ENCODE data around the gene NAMPT.

NAMPT gene

DNA sequence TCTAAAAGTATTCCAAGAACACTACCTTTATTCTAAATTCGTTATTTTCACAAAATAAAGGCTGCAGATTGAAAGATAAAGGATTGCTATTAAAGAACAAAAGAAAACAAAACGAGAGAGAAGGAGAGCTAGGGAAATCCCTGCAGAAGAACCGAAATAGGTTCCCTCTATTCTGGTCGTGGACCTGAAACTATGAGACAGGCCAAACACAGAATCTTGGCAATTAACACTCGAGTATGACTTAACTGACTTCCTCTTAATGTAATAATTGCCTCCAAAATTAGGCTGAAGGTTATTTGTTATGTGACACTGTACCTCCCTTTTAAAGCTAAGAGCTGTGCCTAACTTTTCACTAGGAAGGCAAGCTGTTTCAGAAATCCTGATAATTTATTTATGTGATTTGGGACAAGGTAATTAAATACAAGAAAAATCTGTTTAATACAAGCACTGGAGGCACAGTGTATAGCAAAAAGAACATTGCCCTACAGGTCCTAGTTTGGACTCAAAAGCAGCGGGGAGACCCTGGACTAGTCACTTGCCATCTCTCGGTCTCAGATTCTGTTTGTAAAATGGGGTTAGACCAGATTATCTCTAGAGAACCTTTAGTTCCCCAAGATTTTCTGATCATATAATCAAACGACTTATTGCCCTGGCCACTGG is 11.6 kb downstream of the NAMPT start:
- DNase-seq (ENCODE audit: low spot score) = no peak

DNA sequence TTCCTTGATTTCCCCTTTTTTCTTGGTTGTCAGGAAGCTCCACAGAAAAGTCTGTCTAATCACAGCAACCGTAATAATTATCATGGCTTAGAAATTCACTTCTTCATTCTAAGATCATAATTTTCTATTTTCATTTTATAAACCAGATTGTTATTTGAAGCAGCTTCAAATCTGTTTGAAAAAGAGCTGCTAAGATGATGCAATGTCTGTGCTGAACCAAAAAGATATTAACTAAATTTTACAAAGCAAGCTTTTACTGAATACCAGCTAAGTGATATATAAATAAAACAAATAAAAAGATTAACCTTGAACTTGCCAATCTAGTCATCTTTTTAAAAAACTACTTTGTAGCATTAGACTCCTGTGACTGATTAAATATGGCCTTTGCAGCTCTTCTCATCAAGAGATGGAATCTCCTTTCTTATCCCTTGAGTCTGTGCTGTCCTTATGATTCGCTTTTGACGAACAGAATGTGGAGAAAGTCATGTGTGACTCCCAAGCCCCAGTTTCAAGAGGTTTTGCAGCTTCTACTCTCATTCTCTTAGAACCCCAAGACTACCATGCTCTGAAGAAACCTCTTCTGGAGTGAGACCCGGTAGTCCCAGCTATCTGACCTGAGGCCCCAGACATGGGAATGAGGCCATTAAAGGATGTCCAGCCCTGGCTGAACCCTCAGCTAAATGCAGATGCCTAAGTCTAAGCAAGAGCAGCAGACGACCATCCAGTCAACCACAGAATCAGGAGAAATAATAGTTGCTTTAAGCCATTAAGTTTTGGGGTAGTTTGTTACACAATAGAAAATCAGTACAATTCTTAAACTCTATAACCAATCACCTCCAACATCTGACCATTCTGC is 14.4 kb downstream of the NAMPT start:
- no peak for DNase-seq (ENCODE audit: low spot score)

DNA sequence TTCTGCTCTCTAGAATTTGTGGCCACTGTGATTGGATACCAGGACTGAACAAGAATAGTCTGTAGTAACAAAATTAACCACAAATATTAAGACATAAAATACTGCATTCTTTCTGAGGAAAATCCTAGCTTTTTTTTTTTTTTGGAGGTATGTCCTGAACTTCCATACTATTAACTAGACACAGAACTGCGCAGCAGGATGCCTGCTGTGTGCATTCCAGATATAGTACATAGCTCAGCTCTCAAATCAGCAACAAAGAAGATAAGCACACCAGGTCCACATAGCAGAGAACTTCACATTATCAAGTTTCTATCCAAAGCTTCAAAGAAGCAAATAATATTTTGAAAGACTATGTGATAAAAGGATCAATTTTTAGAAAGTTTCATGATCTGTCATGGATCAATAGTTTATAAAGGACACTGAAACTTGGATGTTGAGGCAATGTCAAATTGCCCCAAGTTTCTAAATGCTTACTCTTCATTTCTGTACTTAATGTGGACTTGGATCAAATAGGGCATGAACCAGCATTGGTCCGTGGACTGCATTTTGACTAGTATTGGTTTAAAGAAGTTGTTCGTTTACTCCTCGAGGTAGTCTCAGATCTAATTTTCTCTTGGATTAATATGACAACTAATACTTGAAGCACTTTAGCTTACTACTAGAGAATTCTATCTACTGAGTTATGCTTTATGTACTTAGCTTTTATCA is 15.4 kb downstream of the NAMPT start:
- DNase-seq (ENCODE audit: low spot score) = no peak

DNA sequence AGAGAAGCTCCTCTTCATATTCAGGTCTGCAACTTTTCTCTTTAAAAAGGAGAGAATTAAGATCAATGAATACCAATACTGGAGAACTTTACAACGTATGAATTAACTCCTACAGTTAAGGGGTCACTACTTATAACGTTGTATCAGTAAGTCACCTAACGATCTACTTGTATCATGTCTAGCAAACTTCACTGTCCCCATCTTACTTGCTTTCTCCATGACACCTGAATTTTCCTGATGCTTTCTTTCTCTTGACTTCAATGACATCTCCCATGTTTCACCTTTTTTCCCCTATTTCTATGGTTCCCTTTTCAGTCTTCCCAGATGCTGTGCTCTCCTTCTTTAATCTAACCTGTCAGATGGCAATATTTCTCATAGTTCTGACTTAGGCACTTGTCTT is 19.6 kb downstream of the NAMPT start:
- DNase-seq (ENCODE audit: low spot score) = no peak

DNA sequence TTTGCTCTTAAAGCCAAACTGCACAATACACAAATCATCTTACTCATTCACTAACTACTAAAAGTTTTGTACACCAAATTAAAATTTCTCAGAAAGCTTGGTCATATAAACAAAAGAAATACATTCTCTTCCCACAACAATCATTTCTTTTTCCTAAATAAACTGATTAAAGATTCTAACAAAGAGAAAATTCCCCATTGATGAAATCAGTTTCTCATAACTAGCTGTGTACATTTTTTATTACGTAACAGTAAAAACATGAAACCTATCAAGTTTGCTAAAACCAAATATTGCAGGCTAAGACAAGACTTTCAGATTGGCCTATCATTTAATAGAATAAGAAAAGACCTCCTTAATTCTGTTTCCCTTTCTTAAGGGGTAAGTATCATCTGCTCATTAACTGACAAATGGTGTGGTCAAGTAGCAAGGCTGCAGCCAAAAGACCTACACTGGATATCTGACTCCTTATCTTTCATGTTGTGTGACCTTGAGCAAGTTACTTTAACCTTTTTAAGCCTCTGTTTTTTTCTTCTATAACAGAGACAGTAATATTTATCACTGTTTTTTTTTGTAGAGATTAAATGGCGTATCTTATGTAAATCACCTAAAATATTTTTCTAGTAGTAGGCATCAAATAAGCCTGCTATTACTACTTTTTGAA is 22.4 kb downstream of the NAMPT start:
- DNase-seq (ENCODE audit: low spot score) = no peak

DNA sequence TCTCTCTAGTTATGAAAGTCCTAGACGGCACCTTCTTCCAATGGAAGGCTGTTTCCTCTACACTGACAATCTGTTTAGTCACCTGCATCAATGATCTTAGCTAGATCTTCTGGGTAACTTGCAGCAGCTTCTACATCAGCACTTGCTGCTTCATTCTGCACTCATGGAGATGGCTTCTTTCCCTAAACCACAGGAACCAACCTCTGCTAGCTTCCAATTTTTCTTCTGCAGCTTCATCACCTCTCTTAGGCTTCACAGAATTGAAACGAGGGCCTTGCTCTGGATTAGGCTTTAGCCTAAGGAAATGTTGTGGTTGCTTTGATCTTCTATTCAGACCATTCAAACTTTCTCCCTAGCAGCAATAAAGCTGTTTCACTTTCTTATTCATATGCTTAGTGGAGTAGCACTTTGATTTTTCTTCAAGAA is 24.6 kb downstream of the NAMPT start:
- DNase-seq (ENCODE audit: low spot score) = no peak

DNA sequence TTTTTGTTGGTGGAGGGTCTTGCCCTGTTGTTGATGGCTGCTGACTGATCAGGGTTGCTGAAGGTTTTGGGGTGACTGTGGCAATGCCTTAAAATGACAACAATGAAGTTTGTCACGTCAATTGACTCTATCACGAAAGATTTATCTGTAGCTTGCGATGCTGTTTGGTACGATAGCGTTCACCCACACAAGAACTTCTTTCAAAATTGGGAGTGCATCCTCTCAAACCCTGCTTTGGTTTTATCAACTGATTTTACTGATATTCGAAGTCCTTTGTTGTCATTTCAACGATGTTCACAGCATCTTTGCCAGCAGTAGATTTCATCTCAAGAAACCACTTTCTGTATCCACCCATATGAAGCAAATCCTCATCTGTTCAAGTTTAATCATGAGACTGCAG is 26.0 kb downstream of the NAMPT start:
- no peak for DNase-seq (ENCODE audit: low spot score)

DNA sequence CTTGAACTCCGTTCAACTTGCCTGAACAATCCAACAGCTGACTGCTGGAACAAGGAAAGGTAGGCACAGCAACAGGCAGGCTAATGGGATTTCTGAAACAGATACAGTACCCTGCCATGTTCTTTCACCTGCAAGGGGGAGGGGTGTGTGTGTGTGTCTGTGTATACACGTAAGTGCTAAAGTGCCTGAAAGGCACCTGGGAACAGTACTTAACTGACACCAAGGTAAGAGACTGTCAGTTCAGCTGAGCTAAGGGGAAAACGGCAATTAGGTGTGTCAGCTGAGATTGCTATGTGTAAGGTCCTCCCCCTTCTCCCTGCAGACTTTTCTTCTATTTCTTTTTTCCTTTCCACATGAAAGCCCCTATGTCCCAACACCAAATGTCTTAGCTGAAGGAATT is 27.0 kb downstream of the NAMPT start:
- no peak for DNase-seq (ENCODE audit: low spot score)

DNA sequence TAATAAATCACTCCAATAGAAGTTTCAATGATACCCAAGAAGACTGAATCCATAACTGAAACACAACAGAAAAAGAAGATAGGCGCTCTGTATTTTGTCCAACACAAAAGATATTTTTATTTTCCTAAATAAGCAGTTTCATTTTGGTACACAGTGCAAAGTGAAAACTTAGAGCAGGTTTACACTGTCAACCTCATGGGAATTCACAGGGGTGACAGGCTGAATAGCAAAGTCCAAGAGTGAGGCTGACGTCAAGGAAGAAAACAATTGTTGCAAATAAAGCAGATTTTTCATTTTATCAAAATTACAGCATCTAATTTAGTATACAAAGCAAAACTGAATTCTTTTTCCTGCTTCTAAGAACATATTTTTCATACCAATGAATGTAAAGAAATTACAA is 28.6 kb downstream of the NAMPT start:
- DNase-seq (ENCODE audit: low spot score) = no peak

DNA sequence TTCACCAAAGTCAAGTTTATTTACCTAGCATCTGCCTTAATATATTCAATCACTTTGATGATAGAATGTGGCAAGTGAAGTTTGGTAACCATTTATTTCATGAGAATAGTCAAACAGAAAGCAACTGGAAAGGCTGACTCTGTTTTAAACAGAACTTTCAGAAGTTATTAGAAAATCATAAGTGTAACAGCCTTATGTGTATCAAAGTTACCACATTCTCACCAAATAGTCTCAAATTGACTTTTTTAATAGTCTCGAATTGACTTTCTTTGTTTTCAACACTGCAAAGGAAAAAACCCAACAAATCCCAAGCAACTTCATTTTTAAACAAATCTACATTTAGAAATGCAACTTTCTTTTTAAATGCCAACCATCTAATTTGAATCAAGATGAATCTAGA is 29.5 kb downstream of the NAMPT start:
- DNase-seq (ENCODE audit: low spot score) = no peak

DNA sequence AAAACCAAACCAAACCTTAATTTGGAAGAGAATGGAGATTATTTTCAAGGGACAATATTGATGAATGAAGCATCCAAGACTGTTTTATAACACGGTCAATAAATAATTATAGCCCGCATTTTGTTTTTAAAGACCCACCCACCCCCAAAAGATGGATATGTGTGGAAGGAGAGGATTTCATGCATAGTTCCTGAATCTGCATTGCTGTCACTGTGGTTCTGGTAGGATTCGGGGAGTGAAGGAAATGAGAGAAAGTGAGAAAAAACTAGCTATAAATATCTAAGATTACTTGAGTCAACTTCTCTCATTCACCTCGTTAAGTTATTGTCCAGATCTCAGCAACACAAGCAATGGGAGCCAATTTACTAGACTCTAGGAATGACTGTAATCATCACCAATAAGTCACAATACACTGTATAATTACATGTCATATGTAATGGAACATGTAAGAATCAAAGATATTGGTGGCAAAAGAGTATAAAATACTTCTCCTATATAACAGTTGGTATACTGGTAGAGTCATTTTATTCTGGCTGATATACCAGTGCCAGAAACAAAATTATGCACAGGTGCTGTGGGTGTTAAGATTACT is 30.2 kb downstream of the NAMPT start:
- no peak for DNase-seq (ENCODE audit: low spot score)

DNA sequence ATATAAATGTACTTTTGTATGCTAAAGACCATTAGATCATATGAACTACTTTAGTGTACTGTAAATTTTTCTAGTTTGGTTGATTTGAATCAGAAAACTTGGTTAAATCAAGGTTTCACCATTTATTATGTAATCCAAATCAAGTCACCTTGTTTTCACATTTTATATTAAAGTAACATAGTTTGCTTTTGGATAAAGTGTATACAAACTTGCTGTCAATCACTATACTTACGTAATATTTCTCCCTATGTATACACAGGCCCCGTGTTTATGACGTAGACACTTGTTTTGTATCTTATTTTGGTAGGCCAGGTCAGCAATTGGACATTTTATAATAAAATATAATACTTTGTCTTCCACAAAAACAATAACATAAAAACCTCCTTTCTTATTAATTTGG is 32.2 kb downstream of the NAMPT start:
- no peak for DNase-seq (ENCODE audit: low spot score)

DNA sequence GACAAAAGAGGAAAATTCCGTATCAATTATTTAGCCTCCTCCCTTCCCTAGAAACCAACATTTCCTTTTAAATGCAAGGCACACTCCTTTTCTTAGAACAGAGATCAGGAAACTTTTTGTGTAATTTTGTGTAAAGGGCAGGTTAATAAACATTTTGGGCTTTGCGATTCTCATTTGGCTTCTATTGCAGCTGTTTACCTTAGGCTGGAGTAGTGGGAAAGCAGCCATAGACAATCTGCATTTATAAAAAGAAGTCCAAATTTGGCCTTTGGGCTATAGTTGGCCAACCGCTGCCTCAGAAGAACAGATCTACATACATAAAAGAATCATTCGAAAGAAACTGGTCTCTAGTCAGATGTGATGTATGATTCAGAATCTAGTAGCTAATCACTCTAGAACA is 35.3 kb downstream of the NAMPT start:
- DNase-seq (ENCODE audit: low spot score) = no peak

DNA sequence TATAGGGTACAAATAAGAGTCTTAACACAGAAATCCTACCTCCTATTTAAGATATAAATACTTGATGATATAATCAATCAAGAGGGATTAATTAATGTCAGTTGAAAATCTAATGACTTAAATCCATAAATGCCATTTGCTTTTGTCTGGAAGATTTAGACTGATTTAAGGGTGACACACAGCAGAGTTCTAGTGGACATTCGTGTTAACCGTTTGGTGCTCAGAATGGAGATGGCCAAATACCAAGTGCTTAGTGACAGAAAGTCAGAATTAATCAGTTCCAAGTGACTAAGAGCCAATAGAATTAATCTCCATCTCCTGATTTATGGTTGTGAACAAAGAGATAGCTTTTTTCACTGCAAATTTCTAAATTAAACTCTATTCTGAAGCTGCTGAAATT is 36.2 kb downstream of the NAMPT start:
- no peak for DNase-seq (ENCODE audit: low spot score)

DNA sequence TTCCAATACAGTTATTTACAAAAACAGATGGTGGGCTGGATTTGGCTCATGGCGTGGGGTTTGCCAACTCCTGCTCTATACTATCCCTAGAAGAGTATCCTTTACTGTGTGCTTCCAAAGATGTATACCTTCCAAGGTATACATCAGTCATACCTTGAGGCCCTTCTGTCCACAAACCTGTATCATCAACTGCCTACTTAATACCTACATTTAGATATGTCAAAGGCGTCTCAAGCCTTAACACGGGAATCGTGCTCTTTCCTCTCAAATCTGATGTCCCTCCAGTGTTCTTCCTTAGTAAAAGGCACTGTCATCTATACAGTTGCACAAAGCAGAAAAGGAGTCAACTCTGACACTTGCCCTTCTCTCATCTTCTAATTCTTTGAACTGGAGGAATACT is 36.9 kb downstream of the NAMPT start:
- no peak for DNase-seq (ENCODE audit: low spot score)

DNA sequence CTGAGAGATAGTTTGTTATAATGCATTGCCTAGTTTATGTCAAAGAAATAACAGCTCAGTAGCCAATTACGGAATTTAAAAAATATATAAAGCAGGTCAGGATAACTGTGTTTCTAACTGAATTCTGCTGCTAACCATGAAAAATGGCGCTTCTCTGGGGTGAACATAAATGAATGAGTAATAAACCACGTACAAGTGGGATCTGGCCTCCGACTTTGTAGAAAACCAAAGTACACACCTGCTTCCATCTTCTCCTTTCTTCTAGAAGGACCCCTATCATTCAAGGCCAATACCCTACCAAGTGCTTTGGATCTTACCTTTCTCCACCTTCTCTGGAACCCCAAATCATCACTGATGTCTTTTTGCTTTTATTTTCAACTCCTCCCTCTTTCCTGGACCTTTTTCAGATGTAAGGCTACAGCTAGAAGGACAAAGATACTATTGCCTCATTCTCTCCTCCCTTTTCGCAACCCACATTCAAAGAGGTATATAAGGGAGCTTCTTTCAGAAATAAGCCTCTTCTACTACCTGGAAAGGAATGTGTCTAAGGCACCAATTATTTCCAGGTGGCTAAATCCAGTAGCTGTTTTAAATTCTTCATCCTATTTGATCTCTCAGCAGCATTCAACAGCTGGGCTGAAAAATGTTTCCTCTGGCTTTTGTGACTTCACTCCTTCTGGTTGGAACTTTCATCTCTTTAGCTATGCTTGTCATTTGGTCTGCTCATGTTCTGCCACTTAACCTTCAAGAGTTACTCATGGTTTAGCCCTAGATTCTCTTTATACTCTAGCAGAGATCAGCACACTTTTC is 37.7 kb downstream of the NAMPT start:
- DNase-seq (ENCODE audit: low spot score) = no peak

DNA sequence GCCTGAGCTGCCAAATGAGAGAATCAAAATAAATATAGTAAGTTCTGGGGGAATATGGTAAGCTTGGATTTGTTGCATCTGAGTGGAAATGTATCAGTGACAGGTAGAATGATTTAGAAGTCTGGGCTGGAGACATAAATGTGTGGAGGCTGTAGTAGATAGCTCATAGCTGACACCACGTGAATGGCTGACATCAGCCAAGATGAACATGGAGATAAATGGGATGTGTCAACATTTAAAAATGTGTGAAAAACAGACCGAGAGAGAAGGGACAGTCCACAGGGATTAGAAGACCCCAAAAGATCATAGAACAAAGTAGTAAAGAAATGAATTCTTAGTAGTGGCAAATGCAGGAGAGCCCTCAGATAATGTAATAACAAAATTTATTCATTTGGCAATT is 40.9 kb downstream of the NAMPT start:
- DNase-seq (ENCODE audit: low spot score) = no peak

DNA sequence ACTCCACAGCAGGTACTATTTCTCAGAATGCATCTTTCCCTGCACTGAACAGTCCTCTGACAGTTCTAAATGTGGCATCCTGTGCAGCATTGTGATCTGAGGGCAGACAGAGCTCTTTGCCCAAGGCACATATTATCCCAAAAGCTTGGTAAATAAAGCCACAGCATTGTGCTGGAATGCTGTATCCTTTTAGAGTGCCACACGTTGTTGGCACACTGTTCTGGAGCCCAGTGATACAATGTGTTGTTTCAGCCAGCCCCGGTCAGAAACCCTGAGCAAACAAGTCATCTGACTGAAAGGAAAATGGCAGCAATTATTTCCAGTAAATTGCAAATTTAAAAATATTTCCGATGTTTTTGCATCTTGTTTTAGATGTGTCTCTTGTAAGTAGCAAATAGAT is 45.4 kb downstream of the NAMPT start:
- DNase-seq (ENCODE audit: low spot score) = no peak

DNA sequence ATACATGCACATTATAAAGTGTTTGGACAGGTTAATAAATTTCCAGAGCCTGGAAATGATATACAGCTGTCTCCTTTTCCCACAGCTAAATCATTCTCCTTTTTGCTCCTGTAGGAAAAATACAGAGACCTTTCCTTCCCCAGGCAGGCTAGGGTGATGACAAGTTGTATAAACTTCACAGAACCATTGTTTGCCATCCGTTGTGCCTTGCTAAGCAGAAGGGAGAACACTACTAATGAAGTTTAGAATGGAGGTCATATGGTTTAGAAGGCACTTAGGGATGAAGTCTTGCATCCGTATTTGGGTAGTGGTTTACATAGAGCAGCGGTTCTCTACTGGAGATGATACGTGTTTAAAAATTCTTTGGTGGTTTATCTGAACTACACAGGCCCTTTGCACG is 46.0 kb downstream of the NAMPT start:
- DNase-seq (ENCODE audit: low spot score) = no peak

DNA sequence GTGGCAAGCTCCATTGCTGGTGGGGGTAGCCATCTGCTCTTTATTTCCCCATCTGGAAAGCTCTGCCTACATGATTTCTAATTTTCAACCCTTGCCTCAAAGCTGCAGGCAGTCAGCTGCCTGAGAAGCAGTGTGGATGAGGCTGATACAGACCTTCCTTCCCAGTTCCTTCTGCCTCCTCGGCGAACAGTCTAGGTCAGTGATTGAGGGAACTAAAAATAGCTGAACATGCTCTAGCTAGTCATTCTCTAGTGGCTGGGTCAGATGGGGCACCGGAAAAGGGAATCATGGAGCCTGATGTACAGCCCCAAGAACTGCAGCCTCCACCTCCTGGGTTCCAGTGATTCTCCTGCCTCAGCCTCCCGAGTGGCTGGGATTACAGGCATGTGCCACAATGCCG is 48.7 kb downstream of the NAMPT start:
- no peak for DNase-seq (ENCODE audit: low spot score)

DNA sequence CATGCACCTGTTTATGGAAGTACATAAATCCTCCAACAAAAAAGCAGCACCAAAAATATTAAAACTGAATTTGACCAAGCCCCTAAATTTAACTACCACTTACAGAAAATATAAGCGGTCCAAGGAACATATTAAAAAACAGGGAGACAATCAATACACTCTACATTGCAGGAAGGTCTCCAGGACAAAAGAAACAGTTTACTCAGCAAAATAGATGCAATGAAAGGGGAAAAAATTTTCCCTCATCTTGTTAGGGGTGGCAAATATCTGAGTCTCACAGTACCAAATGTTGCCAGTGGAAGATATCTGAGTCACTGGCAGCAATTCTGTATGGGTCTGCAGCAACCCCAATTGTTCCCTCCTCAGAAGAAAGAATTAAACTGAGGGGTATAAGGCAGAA is 50.4 kb downstream of the NAMPT start:
- DNase-seq (ENCODE audit: low spot score) = no peak

All from hematopoietic multipotent progenitor cell treated with erythropoietin and hydrocortisone succinate and interleukin-3 and kit ligand, for 17 days (in vitro differentiated cells).